OCI-LY7 (cell line): ENCODE data around the gene C12orf50. TPM values are rescaled to one million over a fixed set of nuclear protein-coding genes. Genes with fewer than 3 reads are reported as not detected.
"Not testable (repeated sequence)": the region's sequence is repeated elsewhere in the genome, so short reads cannot be mapped to it uniquely, and the experiment has no call there.

ENCODE experiments used
- BruUV-seq: library from RNA; stranded (reverse); fragments of 400-500 nt; replicated peaks from 2 replicates; lab custom pipeline; 2021; lab: Mats Ljungman, UMichigan
- CTCF ChIA-PET: fragments of 300-600 bp; sonication (Branson Sonifier 250); formaldehyde crosslinking; loops from one replicate; lab custom pipeline; 2022; ENCODE audit warnings: antibody characterized with exemption; ENCODE audit not compliant: unreplicated experiment; lab: Charles Lee
- POLR2A ChIA-PET: fragments of 300-600 bp; sonication (Branson Sonifier 250); formaldehyde crosslinking; loops from one replicate; lab custom pipeline; 2022; ENCODE audit warnings: antibody characterized with exemption; lab: Charles Lee
- DNase-seq: peaks from one replicate; pipeline ENCODE4 v3.0.0-alpha.2; 2015; ENCODE audit warnings: low spot score
- H2AFZ ChIP-seq: fragments of 200-600 bp; sonication (generic), shearing (Covaris generic); 2 replicates; pipeline ENCODE4 v1.6.1; 2014; ENCODE audit warnings: mild to moderate bottlenecking, antibody characterized with exemption, low read length, moderate library complexity
- H3K27ac ChIP-seq: fragments of 200-600 bp; sonication (generic); 2 replicates; pipeline ENCODE4 v1.5.1; 2014; ENCODE audit warnings: mixed run types, low read depth, mild to moderate bottlenecking, moderate library complexity, low read length, inconsistent platforms; ENCODE audit not compliant: poor library complexity, severe bottlenecking
- H3K36me3 ChIP-seq: fragments of 200-600 bp; sonication (generic); 2 replicates; pipeline ENCODE4 v1.6.1; 2014; ENCODE audit warnings: mild to moderate bottlenecking, antibody characterized with exemption, low read length, moderate library complexity, mixed read lengths; ENCODE audit not compliant: insufficient read depth
- H3K4me1 ChIP-seq: fragments of 200-600 bp; sonication (generic); 2 replicates; pipeline ENCODE4 v1.5.1; 2014; ENCODE audit warnings: mild to moderate bottlenecking, low read length; ENCODE audit not compliant: insufficient read depth, poor library complexity, severe bottlenecking
- H3K4me2 ChIP-seq: fragments of 200-600 bp; sonication (generic); 2 replicates; pipeline ENCODE4 v1.6.1; 2014; ENCODE audit warnings: mild to moderate bottlenecking, low read length
- H3K4me3 ChIP-seq: fragments of 200-600 bp; sonication (generic); 2 replicates; pipeline ENCODE4 v1.5.1; 2014; ENCODE audit warnings: mild to moderate bottlenecking, low read depth, low read length; ENCODE audit not compliant: poor library complexity, severe bottlenecking
- H3K79me2 ChIP-seq: fragments of 200-600 bp; sonication (generic); 2 replicates; pipeline ENCODE4 v1.6.1; 2016; ENCODE audit warnings: low read depth, mild to moderate bottlenecking, low read length, moderate library complexity, mixed read lengths; ENCODE audit not compliant: insufficient read depth
- H3K9me2 ChIP-seq: fragments of 200-600 bp; sonication (generic); 2 replicates; pipeline ENCODE4 v1.6.1; 2016; ENCODE audit warnings: mild to moderate bottlenecking, low read length, mixed read lengths; ENCODE audit not compliant: insufficient read depth
- H3K9me3 ChIP-seq: fragments of 200-600 bp; sonication (generic); 2 replicates; pipeline ENCODE4 v1.6.1; 2014; ENCODE audit warnings: mild to moderate bottlenecking, mixed run types, low read length, mixed read lengths
- H4K20me1 ChIP-seq: fragments of 200-600 bp; sonication (generic); 2 replicates; pipeline ENCODE4 v1.6.1; 2014; ENCODE audit warnings: mild to moderate bottlenecking, antibody characterized with exemption, low read length, moderate library complexity, mixed read lengths; ENCODE audit not compliant: insufficient read depth
- EZH2phosphoT487 ChIP-seq: fragments of 200-600 bp; sonication (generic); IDR thresholded peaks from 2 replicates; pipeline ENCODE4 v1.6.1; 2018; ENCODE audit warnings: low read depth, borderline replicate concordance, mild to moderate bottlenecking, mixed run types, antibody characterized with exemption, low read length, moderate library complexity, mixed read lengths
- intact Hi-C: fragments of 100-400 bp; cut with micrococcal nuclease; formaldehyde crosslinking; loops from one replicate; pipeline ENCODE4 v1.10.0; 2022; ENCODE audit not compliant: unreplicated experiment
- total RNA-seq, 2 experiments: library from RNA; depleted of rRNA in 1 of 2; stranded (reverse); fragments of >200 nt in 1 of 2; shearing (Covaris generic) in 1 of 2; gene quantifications; 2 replicates each; pipeline ENCODE4 v1.2.3, GENCODE V29; 2014 to 2022
- TF ChIP-seq, protein P1 (sequence below): fragments of 200-600 bp; sonication (generic); conservative IDR thresholded peaks from 2 replicates; pipeline ENCODE4 v1.5.1; 2014; ENCODE audit warnings: mild to moderate bottlenecking, antibody characterized with exemption, low read length, moderate library complexity, mixed read lengths

C12orf50 gene
- total RNA-seq, 2 experiments from 2014 or later: 0.08 TPM; not detected in 1

GRCh38 chr12:88035271-88035906, 6.2 kb upstream of the C12orf50 start:
- ChIA-PET POLR2A (interaction anchor here (0.6 to 1.0 kb wide), 4 partner anchors 9 to 76 kb away, joined by 3 read pairs; no protein-coding TSS in a partner anchor), CTCF (no interaction called here)
- Histone ChIP-seq H3K4me2 (peak overlapping the region; percentile 90), H3K79me2 (peaks cover 38% of the 10 kb centered on the region; the same call in 1 of the 2 replicates), H3K9me2 (no peaks in the 10 kb centered on the region), H3K36me3 (peaks cover 5% of the 10 kb centered on the region; the same call in 1 of the 2 replicates), H3K4me1 (peaks cover 19% of the 10 kb centered on the region), H2AFZ (peak overlapping the region; percentile 100), H3K9me3 (no peaks in the 10 kb centered on the region), H3K4me3 (peak overlapping the region; percentile 78), H4K20me1 (peaks cover 13% of the 10 kb centered on the region; the same call in 1 of the 2 replicates), H3K27ac (no peak overlapping the region)
- DNase-seq: peak; percentile 89
- intact Hi-C loops: loop anchor here (2.0 kb wide), 1 partner anchor 105 kb away; no protein-coding TSS in a partner anchor
- TF ChIP-seq EZH2phosphoT487: no peak
- TF ChIP-seq, protein P1, sequence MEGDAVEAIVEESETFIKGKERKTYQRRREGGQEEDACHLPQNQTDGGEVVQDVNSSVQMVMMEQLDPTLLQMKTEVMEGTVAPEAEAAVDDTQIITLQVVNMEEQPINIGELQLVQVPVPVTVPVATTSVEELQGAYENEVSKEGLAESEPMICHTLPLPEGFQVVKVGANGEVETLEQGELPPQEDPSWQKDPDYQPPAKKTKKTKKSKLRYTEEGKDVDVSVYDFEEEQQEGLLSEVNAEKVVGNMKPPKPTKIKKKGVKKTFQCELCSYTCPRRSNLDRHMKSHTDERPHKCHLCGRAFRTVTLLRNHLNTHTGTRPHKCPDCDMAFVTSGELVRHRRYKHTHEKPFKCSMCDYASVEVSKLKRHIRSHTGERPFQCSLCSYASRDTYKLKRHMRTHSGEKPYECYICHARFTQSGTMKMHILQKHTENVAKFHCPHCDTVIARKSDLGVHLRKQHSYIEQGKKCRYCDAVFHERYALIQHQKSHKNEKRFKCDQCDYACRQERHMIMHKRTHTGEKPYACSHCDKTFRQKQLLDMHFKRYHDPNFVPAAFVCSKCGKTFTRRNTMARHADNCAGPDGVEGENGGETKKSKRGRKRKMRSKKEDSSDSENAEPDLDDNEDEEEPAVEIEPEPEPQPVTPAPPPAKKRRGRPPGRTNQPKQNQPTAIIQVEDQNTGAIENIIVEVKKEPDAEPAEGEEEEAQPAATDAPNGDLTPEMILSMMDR: no peak
- BruUV-seq: no TSS peak

- H3K36me3 ChIP-seq, DNase-seq, intact Hi-C loops, H3K4me1 ChIP-seq, BruUV-seq, H2AFZ ChIP-seq, H3K4me2 ChIP-seq, H3K4me3 ChIP-seq, H4K20me1 ChIP-seq, H3K79me2 ChIP-seq, H3K9me3 ChIP-seq, H3K9me2 ChIP-seq, H3K27ac ChIP-seq, POLR2A ChIA-PET, CTCF ChIA-PET: not testable (repeated sequence)
These were observed 2.0 kb upstream of the C12orf50 start for GRCh38 chr12:88031161-88031560.

DNA sequence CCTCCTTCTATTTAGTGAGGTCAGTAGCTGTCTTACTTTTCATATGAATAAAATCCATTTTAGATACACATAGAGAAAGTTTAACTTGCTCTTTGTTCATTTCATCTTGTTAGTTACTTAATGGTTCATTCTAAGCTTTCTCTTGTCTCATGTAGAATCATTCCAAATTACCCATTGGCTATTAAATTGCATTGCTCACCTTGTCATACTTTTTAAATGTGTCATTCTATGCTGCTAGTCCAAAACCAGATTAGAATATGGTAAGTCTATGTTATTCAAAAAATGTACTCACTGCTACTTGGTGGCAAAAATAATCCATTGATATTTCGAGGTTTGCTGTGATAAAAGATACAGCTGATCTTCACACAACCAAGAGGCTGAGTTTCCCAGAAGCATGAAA, 3.0 kb downstream of the C12orf50 start:
- H2AFZ ChIP-seq: no peak overlapping the region
- TF ChIP-seq EZH2phosphoT487: no peak
- TF ChIP-seq, protein P1: no peak
- no peaks in the 10 kb centered on the region for H3K4me1 ChIP-seq
- POLR2A ChIA-PET: interaction anchor here (0.7 to 0.8 kb wide), 2 partner anchors 11 to 28 kb away, joined by 3 read pairs; no protein-coding TSS in a partner anchor
- H3K4me3 ChIP-seq: no peak overlapping the region
- no peaks in the 10 kb centered on the region for H3K79me2 ChIP-seq
- H4K20me1 ChIP-seq: no peaks in the 10 kb centered on the region
- DNase-seq: no peak
- H3K9me3 ChIP-seq: no peaks in the 10 kb centered on the region
- H3K9me2 ChIP-seq: no peaks in the 10 kb centered on the region
- CTCF ChIA-PET: no interaction called here
- H3K36me3 ChIP-seq: no peaks in the 10 kb centered on the region
- H3K4me2 ChIP-seq: no peak overlapping the region
- no peak overlapping the region for H3K27ac ChIP-seq
- no TSS peak for BruUV-seq
- intact Hi-C loops: no loop called here
